Esophagus (tissue), 2 donors: ENCODE data around the gene KBTBD6. TPM values are rescaled to one million over a fixed set of nuclear protein-coding genes. Genes with fewer than 3 reads are reported as not detected.
A peak's percentile ranks its signal among the peaks of the same experiment; 100 is the strongest.
"Not testable (repeated sequence)": the region's sequence is repeated elsewhere in the genome, so short reads cannot be mapped to it uniquely, and the experiment has no call there.

Experiments
- H3K27ac ChIP-seq, 2 donors: one replicate each; pipeline ENCODE4 v1.5.1; 2013; ENCODE audit warnings: low read depth in 2 of 2, mild to moderate bottlenecking in 2 of 2, inconsistent platforms in 1 of 2, low read length in 1 of 2, moderate library complexity in 1 of 2
- H3K27me3 ChIP-seq, 2 donors: one replicate each; pipeline ENCODE4 v1.6.1; 2013; ENCODE audit warnings: low read length in 2 of 2, control low read depth in 1 of 2, mild to moderate bottlenecking in 1 of 2; ENCODE audit not compliant: insufficient read depth in 2 of 2, control insufficient read depth in 1 of 2
- H3K36me3 ChIP-seq, 2 donors: one replicate each; pipeline ENCODE4 v1.6.1; 2013; ENCODE audit warnings: low read length in 1 of 2; ENCODE audit not compliant: control insufficient read depth in 2 of 2, insufficient read depth in 2 of 2
- H3K4me1 ChIP-seq, 2 donors: one replicate each; pipeline ENCODE4 v1.6.1; 2013; ENCODE audit warnings: low read length in 1 of 2; ENCODE audit not compliant: control insufficient read depth in 2 of 2, insufficient read depth in 2 of 2
- H3K4me3 ChIP-seq, 2 donors: one replicate each; pipeline ENCODE4 v1.5.1; 2013; ENCODE audit warnings: low read length in 2 of 2, mild to moderate bottlenecking in 2 of 2, low read depth in 1 of 2, moderate library complexity in 1 of 2
- H3K9me3 ChIP-seq, 2 donors: one replicate each; pipeline ENCODE4 v1.6.1; 2013; ENCODE audit warnings: mild to moderate bottlenecking in 2 of 2, low read depth in 1 of 2, low read length in 1 of 2, moderate library complexity in 1 of 2; ENCODE audit not compliant: control insufficient read depth in 2 of 2, insufficient read depth in 1 of 2
- WGBS, 2 donors: extraction: QIAGEN DNeasy Blood & Tissue Kit; methylation state at CpG; one replicate each; pipeline ENCODE4 v1.1.7; 2013; 5-methylcytosine and 5-hydroxymethylcytosine counted together
- polyA plus RNA-seq, 2 donors: library from polyadenylated mRNA; stranded (reverse); fragments of 200-250 nt; gene quantifications; one replicate each; pipeline ENCODE4 v1.2.3, GENCODE V29; 2013
- donor health status: healthy with polysubstance abuse.
- donor health status: Bipolar disorder and iron deficiency.

KBTBD6 gene
- polyA plus RNA-seq, 2 donors, result 1.2 to 1.5 TPM

- 46 to 57% methylated on average over 3 of the region's 3 CpGs for WGBS, 2 donors
- Histone ChIP-seq H3K27ac (no peak overlapping the region), H3K4me1 (no peaks in the 10 kb centered on the region), H3K9me3 (no peaks in the 10 kb centered on the region), H3K36me3 (no peaks in the 10 kb centered on the region), H3K4me3 (no peak overlapping the region), H3K27me3 (no peaks in the 10 kb centered on the region)
Measured at GRCh38 chr13:41137241-41137640, 4.6 kb upstream of the KBTBD6 start.

DNA sequence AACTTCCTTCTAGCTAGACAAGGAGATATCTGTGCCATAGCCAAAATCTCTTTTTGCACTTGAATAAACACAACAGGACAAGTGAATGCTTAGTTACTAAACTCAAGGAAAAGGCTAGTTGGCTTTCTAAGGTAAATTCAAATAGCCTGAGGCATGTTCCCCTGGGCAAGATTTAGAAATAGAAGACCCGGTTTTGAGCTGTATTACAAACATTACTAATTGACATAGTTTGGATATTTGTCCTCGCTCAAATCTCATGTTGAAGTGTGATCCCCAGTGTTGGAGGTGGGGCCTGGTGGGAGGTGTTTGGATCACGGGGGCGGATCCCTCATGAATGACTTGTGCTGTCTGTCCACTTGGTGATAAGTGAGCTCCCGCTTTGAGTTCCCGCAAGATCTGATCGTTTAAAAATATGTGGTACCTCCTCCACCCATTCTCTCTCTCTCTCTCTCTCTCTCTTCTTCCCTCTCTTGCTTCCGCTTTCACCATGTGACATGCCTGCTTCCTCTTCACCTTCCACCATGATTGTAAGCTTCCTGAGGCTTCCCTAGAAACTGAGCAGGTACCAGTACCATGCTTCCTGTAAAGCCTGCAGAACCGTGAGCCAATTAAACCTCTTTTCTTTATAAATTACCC, 3.9 kb upstream of the KBTBD6 start:
- H3K27me3 ChIP-seq, result no peaks in the 10 kb centered on the region
- no peaks in the 10 kb centered on the region for H3K36me3 ChIP-seq
- no peaks in the 10 kb centered on the region for H3K9me3 ChIP-seq
- H3K27ac ChIP-seq, result no peak overlapping the region
- H3K4me3 ChIP-seq, result no peak overlapping the region
- peaks cover 0 to 4% of the 10 kb centered on the region in 2 donors for H3K4me1 ChIP-seq
- 87 to 91% methylated on average over 9 of the region's 9 CpGs for WGBS, 2 donors

DNA sequence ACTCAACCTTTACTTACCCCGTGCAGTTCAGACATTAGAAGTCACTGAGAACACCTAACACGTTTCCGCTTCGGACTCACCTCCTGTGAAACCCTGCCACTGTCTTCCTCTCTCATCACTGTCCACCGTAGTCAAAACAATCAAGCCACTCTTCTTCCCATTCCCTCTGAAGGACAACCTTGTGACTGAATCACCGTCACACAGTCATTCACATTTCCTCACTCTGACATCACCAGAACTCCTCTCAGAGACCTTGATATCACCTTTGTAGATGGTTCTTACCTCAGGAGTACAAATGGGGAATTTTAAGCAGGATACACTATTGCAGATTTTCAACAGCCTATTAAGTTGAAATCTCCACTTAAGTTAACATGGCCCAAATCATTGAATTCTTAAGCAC, 1.3 kb upstream of the KBTBD6 start:
- H3K27ac ChIP-seq, result no peak overlapping the region
- 94 to 95% methylated on average over 6 of the region's 6 CpGs for WGBS, 2 donors
- no peaks in the 10 kb centered on the region for H3K9me3 ChIP-seq
- H3K4me3 ChIP-seq, result no peak overlapping the region
- no peaks in the 10 kb centered on the region for H3K27me3 ChIP-seq
- H3K4me1 ChIP-seq, result peaks cover 0 to 10% of the 10 kb centered on the region in 2 donors
- no peaks in the 10 kb centered on the region for H3K36me3 ChIP-seq

DNA sequence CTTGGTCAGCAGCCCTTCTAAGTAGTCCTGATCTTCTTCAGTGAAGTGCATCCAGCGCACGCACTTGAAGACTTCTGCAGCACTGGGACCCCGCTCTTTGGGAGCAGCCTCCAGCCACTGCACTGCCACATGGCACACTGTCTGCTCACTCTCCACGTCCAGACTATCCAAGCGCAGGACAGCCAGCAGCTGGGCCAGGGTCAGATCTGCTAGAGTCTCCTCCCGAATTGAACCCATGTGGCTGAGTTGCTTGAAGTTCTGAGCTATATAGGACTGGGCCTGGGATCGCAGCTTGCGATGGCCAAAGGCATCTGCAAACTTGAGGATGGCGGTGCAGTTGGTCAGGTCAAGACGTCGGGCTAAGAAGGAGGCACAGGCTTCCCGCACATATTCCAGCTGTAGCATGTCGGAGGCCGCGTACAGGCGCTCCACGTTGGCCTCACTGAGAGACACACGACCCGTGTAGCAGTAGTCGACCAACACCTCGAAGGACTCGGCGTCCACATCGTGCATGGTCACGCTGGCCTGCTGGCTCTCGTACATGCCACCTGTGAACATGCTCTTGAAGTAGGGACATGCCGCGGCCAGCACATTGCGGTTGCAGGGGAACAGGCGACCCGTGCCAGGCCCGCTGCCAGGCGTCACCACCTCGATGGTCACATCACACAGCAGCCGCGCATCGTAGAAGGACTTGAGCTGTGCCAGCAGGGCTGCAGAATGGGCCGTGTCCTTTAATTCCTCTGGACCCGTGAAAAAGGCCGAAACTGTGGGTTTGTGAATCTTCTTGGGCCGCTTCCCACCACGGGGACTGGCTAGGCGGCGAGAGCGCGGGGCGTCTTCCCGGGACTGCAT, 716 bp downstream of the KBTBD6 start:
- 26 to 27% methylated on average over 48 of the region's 48 CpGs for WGBS, 2 donors
- not testable (repeated sequence) for H3K9me3 ChIP-seq, H3K27me3 ChIP-seq, H3K36me3 ChIP-seq
- Histone ChIP-seq H3K27ac (peak overlapping the region; percentile 82), H3K4me3 (peak overlapping the region; percentile 74 to 76), H3K4me1 (peaks cover 0 to 10% of the 10 kb centered on the region in 2 donors)

GRCh38 chr13:41131189-41131588, 1.4 kb downstream of the KBTBD6 start:
- H3K27ac ChIP-seq, H3K9me3 ChIP-seq, H3K36me3 ChIP-seq, H3K4me3 ChIP-seq, H3K27me3 ChIP-seq: not testable (repeated sequence)
- peaks cover 0 to 10% of the 10 kb centered on the region in 2 donors for H3K4me1 ChIP-seq
- 90 to 92% methylated on average over 4 of the region's 4 CpGs for WGBS, 2 donors

- H3K9me3 ChIP-seq, result no peaks in the 10 kb centered on the region
- no peak overlapping the region for H3K27ac ChIP-seq
- H3K27me3 ChIP-seq, result no peaks in the 10 kb centered on the region
- H3K36me3 ChIP-seq, result no peaks in the 10 kb centered on the region
- WGBS, 2 donors, result 74 to 77% methylated on average over 3 of the region's 3 CpGs
- peaks cover 0 to 10% of the 10 kb centered on the region in 2 donors for H3K4me1 ChIP-seq
- H3K4me3 ChIP-seq, result no peak overlapping the region
Measured at GRCh38 chr13:41130356-41130755, 2.2 kb downstream of the KBTBD6 start.

DNA sequence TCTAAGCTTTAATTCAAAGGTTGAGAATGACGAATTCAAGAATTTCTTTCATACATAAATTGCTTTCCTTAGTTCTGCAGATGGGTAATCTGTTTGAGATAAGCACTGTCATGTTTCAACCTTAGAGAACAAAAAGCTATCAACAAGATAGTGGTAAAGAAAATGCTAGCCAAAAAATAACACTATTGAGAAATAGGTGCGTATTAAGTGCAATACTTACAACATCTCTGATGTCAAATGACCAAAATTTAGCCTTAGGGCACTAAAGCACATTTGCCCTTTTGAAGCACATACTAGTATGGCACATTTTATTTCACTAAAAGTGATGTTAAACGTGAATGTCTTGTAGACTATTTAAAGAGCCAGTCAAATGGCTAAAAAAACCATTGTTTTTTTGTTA, 4.9 kb downstream of the KBTBD6 start:
- H3K27me3 ChIP-seq, result no peaks in the 10 kb centered on the region
- no peaks in the 10 kb centered on the region for H3K9me3 ChIP-seq
- WGBS, 2 donors, result 70 to 85% methylated on average over 3 of the region's 3 CpGs
- no peaks in the 10 kb centered on the region for H3K36me3 ChIP-seq
- H3K27ac ChIP-seq, result no peak overlapping the region
- no peak overlapping the region for H3K4me3 ChIP-seq
- peaks cover 0 to 10% of the 10 kb centered on the region in 2 donors for H3K4me1 ChIP-seq

DNA sequence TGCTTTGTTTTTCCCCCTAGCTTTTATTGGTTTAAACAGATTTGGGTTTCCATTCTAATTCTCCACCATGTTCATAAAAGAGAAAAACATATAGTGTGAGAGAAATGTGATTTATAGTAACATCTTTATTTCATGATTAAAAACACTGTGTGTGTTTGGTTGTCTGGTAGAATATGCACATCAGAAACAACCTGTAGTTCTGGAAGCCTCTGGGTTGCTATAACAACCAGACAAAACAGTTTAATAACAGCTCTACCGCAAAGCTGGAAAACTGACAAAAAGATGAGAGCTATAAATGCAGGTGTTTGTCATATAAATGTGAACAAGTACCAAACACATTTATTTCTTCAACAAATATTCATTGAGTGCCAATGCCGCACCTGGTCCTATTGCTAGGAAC, 9.8 kb downstream of the KBTBD6 start:
- no peaks in the 10 kb centered on the region for H3K9me3 ChIP-seq

DNA sequence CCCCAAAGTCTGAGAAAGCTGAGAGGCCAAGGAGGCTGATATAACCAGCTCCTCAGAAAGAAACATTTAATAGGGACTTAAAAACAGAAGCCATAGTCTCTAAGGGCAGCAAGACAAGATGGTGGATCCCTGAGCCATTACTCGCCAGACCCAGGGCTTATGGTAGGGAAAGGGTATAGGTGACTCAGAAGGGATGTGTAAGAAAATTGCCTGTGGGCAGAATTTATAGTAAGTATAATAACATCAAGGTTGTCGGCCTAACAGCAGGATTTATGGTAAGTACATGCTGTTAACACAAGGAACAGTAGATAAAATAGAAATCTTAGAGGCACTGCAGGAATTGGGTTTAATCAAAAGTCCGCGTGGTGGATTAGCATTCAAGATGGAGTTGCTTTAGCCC, 14.7 kb downstream of the KBTBD6 start:
- WGBS, 2 donors, result 79 to 82% methylated on average over 4 of the region's 4 CpGs
- H3K36me3 ChIP-seq, result no peaks in the 10 kb centered on the region
- no peaks in the 10 kb centered on the region for H3K4me1 ChIP-seq

More for the DNA sequence above, 9.8 kb downstream of the KBTBD6 start:
- H3K36me3 ChIP-seq, result no peaks in the 10 kb centered on the region
- 43 to 47% methylated on average over 2 of the region's 2 CpGs for WGBS, 2 donors
- no peaks in the 10 kb centered on the region for H3K27me3 ChIP-seq
- H3K4me1 ChIP-seq, result no peaks in the 10 kb centered on the region
- no peak overlapping the region for H3K27ac ChIP-seq
- H3K4me3 ChIP-seq, result no peak overlapping the region

DNA sequence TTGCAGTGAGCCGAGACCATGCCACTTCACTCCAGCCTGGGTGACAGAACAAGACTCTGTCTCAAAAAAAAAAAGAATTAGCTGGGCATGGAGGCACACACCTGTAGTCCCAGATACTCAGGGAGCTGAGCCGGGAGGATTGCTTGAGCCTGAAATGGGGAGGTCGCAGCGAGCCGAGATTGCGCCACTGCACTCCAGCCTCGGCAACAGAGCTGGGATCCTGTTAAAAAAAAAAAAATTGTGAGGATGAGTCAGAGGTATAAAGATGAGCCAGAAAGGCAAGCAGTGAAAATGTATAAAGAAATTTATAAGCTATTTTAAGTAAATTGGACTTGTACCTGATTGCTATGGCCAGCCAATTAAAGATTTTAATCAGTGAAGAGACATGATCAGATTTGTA, 21.1 kb downstream of the KBTBD6 start:
- WGBS, 2 donors, result 82 to 89% methylated on average over 7 of the region's 7 CpGs
- Histone ChIP-seq H3K4me3 (no peak overlapping the region), H3K4me1 (no peaks in the 10 kb centered on the region), H3K27me3 (no peaks in the 10 kb centered on the region), H3K27ac (no peak overlapping the region), H3K9me3 (no peaks in the 10 kb centered on the region), H3K36me3 (no peaks in the 10 kb centered on the region)

More for the DNA sequence above, 14.7 kb downstream of the KBTBD6 start:
- Histone ChIP-seq H3K4me3 (no peak overlapping the region), H3K9me3 (no peaks in the 10 kb centered on the region), H3K27ac (no peak overlapping the region), H3K27me3 (no peaks in the 10 kb centered on the region)
